B cell (primary cell): ENCODE data around the gene DYDC1. TPM values are rescaled to one million over a fixed set of nuclear protein-coding genes. Genes with fewer than 3 reads are reported as not detected.

ENCODE experiments used
- ATAC-seq: fragments of 200-7000 bp; cut with Tn5 transposase; one replicate; pipeline ENCODE4 v1.10.0; 2021; ENCODE audit warnings: low read depth, mild to moderate bottlenecking, moderate number of reproducible peaks, moderate library complexity
- CTCF ChIA-PET: fragments of 350-600 bp; sonication (Branson Sonifier 250); formaldehyde crosslinking; loops from one replicate; lab custom pipeline; 2021; ENCODE audit warnings: antibody characterized with exemption, inconsistent platforms; lab: Charles Lee
- POLR2A ChIA-PET: fragments of 350-600 bp; sonication (Branson Sonifier 250); formaldehyde crosslinking; loops from one replicate; lab custom pipeline; 2021; ENCODE audit warnings: antibody characterized with exemption; lab: Charles Lee
- DNase-seq: peaks from one replicate; pipeline ENCODE4 v3.0.0; 2013
- H2AFZ ChIP-seq: 2 replicates; pipeline ENCODE4 v1.6.1; 2012; ENCODE audit warnings: mild to moderate bottlenecking, low read depth, low read length; ENCODE audit not compliant: insufficient read depth, poor library complexity, severe bottlenecking
- H3K27ac ChIP-seq, 2 donors: 1 replicate in 1 of 2; 2 replicates in 1 of 2; pipeline ENCODE4 v1.5.1; 2012 to 2013; ENCODE audit warnings: low read length in 2 of 2, mild to moderate bottlenecking in 2 of 2, moderate library complexity in 1 of 2
- H3K27me3 ChIP-seq, 4 experiments: fragments of 200-600 bp in 1 of 4; sonication (generic) in 1 of 4; replicated peaks in 1 of 4; 1 replicate in 2 of 4; 2 replicates in 2 of 4; pipeline versions ENCODE4 v1.6.1 to v1.7.0; 2013 to 2016; ENCODE audit warnings: low read length in 3 of 4, mild to moderate bottlenecking in 2 of 4, mixed read lengths in 1 of 4, moderate library complexity in 1 of 4; ENCODE audit not compliant: insufficient read depth in 4 of 4, control insufficient read depth in 3 of 4; ENCODE audit errors: control extremely low read depth in 1 of 4
- H3K36me3 ChIP-seq, 2 experiments: replicated peaks in 1 of 2; 1 replicate in 1 of 2; 2 replicates in 1 of 2; pipeline versions ENCODE4 v1.6.1 to v1.7.1; 2013; ENCODE audit warnings: low read length in 1 of 2; ENCODE audit not compliant: insufficient read depth in 2 of 2, control insufficient read depth in 1 of 2; ENCODE audit errors: control extremely low read depth in 1 of 2, extremely low read depth in 1 of 2
- H3K4me1 ChIP-seq, 2 donors: fragments of 200-600 bp in 1 of 2; sonication (generic) in 1 of 2; 1 replicate in 1 of 2; 2 replicates in 1 of 2; pipeline versions ENCODE4 v1.5.1 to v1.6.1; 2013 to 2017; ENCODE audit warnings: low read length in 2 of 2; ENCODE audit not compliant: control insufficient read depth in 2 of 2, insufficient read depth in 2 of 2
- H3K4me2 ChIP-seq: replicated peaks from 2 replicates; pipeline ENCODE3; 2012; ENCODE audit warnings: mild to moderate bottlenecking, low read depth, low read length; ENCODE audit not compliant: poor library complexity, severe bottlenecking
- H3K4me3 ChIP-seq, 5 experiments: fragments of 200-600 bp in 1 of 5; sonication (generic) in 1 of 5; 1 replicate in 3 of 5; 2 replicates in 2 of 5; pipeline versions ENCODE4 v1.5.1 to v1.7.0; 2011 to 2016; ENCODE audit warnings: low read length in 4 of 5, mild to moderate bottlenecking in 4 of 5, low read depth in 2 of 5, control low read depth in 1 of 5, moderate library complexity in 1 of 5; ENCODE audit not compliant: insufficient read depth in 1 of 5; ENCODE audit errors: control extremely low read depth in 1 of 5, extremely low read depth in 1 of 5
- H3K79me2 ChIP-seq: fragments of 200-600 bp; sonication (generic); one replicate; pipeline ENCODE4 v1.6.0; 2016; ENCODE audit warnings: low read length; ENCODE audit not compliant: control insufficient read depth, insufficient read depth
- H3K9ac ChIP-seq: fragments of 200-600 bp; sonication (generic); 2 replicates; pipeline ENCODE4 v1.6.1; 2017; ENCODE audit warnings: mild to moderate bottlenecking, low read length, moderate library complexity
- H3K9me3 ChIP-seq, 3 donors: one replicate each; pipeline versions ENCODE4 v1.6.1 to v1.7.1; 2013; ENCODE audit warnings: low read length in 2 of 3; ENCODE audit not compliant: control insufficient read depth in 2 of 3, insufficient read depth in 1 of 3; ENCODE audit errors: control extremely low read depth in 1 of 3
- H4K20me1 ChIP-seq: 2 replicates; pipeline ENCODE4 v1.6.0; 2012; ENCODE audit warnings: mild to moderate bottlenecking, low read length; ENCODE audit not compliant: insufficient read depth, control insufficient read depth, poor library complexity, severe bottlenecking
- H3K27ac Mint-ChIP-seq: one replicate; pipeline ENCODE4 v1.8.0; 2021; ENCODE audit warnings: mixed read lengths
- H3K27me3 Mint-ChIP-seq: one replicate; pipeline ENCODE4 v1.8.0; 2021; ENCODE audit warnings: mixed read lengths
- H3K4me1 Mint-ChIP-seq: one replicate; pipeline ENCODE4 v1.8.0; 2021; ENCODE audit warnings: mixed read lengths
- H3K4me3 Mint-ChIP-seq: one replicate; pipeline ENCODE4 v1.8.0; 2021; ENCODE audit warnings: mixed read lengths
- H3K9me3 Mint-ChIP-seq: one replicate; pipeline ENCODE4 v1.8.0; 2022; ENCODE audit warnings: mixed read lengths; ENCODE audit not compliant: insufficient read depth
- CTCF ChIP-seq: fragments of 200-600 bp; IDR thresholded peaks from one replicate; pipeline ENCODE4 v1.8.0; 2022; ENCODE audit warnings: antibody characterized with exemption, mild to moderate bottlenecking
- EZH2 ChIP-seq: IDR thresholded peaks from 2 replicates; pipeline ENCODE4 v1.6.1; 2012; ENCODE audit warnings: borderline replicate concordance, low read depth, mild to moderate bottlenecking, moderate library complexity, low read length; ENCODE audit not compliant: insufficient read depth, poor library complexity, severe bottlenecking
- WGBS: methylation state at CpG from one replicate; pipeline ENCODE4 v1.1.5; 2013; ENCODE audit warnings: missing lambda C conversion rate; ENCODE audit not compliant: insufficient coverage; 5-methylcytosine and 5-hydroxymethylcytosine counted together
- intact Hi-C: fragments of 100-400 bp; cut with micrococcal nuclease; formaldehyde crosslinking; loops from one replicate; pipeline ENCODE4 v1.10.0; 2022
- polyA plus RNA-seq: library from polyadenylated mRNA; depleted of rRNA; stranded (reverse); fragments of >200 nt; gene quantifications from 2 replicates; pipeline ENCODE4 v1.2.3, GENCODE V29; 2012
- total RNA-seq, 2 donors: library from RNA; stranded (reverse); fragments of 120-200 nt in 1 of 2; gene quantifications; 1 replicate in 1 of 2; 2 replicates in 1 of 2; pipeline versions ENCODE4 v1.2.3 to v1.2.4, GENCODE V29; 2013 to 2022

Gene DYDC1
- total and polyA plus RNA-seq, 2 donors (not counting 1 experiment from before 2014, with no cell fraction given): not detected

- ChIA-PET POLR2A (no interaction called here), CTCF (no interaction called here)
- Histone ChIP-seq H3K9me3 (peaks cover 0 to 1% (median 0%) of the 10 kb centered on the region in 3 donors), H2AFZ (no peak overlapping the region), H3K4me1 (no peaks in the 10 kb centered on the region), H4K20me1 (no peaks in the 10 kb centered on the region), H3K4me3 (no peak overlapping the region), H3K9ac (no peak overlapping the region), H3K79me2 (no peaks in the 10 kb centered on the region), H3K36me3 (no peaks in the 10 kb centered on the region), H3K27ac (no peak overlapping the region), H3K27me3 (no peaks in the 10 kb centered on the region), H3K4me2 (no peak overlapping the region)
- TF ChIP-seq CTCF (no peak), EZH2 (no peak)
- H3K27ac Mint-ChIP-seq: no peak overlapping the region
- peaks cover 2% of the 10 kb centered on the region for H3K27me3 Mint-ChIP-seq
- DNase-seq (no peak), ATAC-seq (no peak)
- no CpG with 5 or more reads among the region's 1 CpG for WGBS
- no peaks in the 10 kb centered on the region for H3K4me1 Mint-ChIP-seq
- intact Hi-C loops: no loop called here
- no peak overlapping the region for H3K4me3 Mint-ChIP-seq
- no peaks in the 10 kb centered on the region for H3K9me3 Mint-ChIP-seq
Observed at GRCh38 chr10:80333983-80334382, 22.6 kb downstream of the DYDC1 start.

DNA sequence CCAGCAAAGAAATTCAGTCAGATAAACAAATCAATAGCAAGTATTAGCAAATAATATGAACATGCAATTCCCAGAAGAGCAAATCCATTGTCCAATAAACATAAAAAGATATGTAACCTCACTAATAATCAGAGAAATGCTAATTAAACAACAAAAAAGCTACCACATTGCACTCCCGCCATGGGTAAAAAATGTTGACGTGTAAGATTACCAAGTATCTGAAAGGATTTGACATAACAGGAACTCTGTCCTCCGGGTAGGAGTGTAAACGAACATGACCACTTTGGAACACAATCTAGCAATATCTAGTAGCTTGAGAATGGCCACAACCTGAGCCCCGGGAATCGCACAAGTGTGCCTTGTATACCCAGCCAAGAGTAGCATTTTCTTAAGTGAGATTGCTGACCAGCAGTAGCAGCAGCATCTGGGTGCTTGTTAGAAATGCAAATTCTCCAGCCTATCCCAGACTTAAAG, 31.6 kb downstream of the DYDC1 start:
- DNase-seq (no peak), ATAC-seq (no peak)
- ChIA-PET CTCF (no interaction called here), POLR2A (no interaction called here)
- H3K27ac Mint-ChIP-seq: no peak overlapping the region
- no peak overlapping the region for H3K4me3 Mint-ChIP-seq
- H3K27me3 Mint-ChIP-seq: peaks cover 5% of the 10 kb centered on the region
- no peaks in the 10 kb centered on the region for H3K36me3 ChIP-seq
- no peaks in the 10 kb centered on the region for H3K79me2 ChIP-seq
- H3K27me3 ChIP-seq: peaks cover 0 to 5% (median 3%) of the 10 kb centered on the region in 4 experiments
- 90% methylated on average over 3 of the region's 6 CpGs for WGBS
- intact Hi-C loops: no loop called here
- no peaks in the 10 kb centered on the region for H3K4me1 ChIP-seq
- no peaks in the 10 kb centered on the region for H3K4me1 Mint-ChIP-seq
- H3K27ac ChIP-seq: no peak overlapping the region
- H3K9ac ChIP-seq: no peak overlapping the region
- no peaks in the 10 kb centered on the region for H3K9me3 ChIP-seq
- TF ChIP-seq EZH2: no peak
- no peak for TF ChIP-seq CTCF
- no peaks in the 10 kb centered on the region for H3K9me3 Mint-ChIP-seq
- no peak overlapping the region for H2AFZ ChIP-seq
- H4K20me1 ChIP-seq: no peaks in the 10 kb centered on the region
- no peak overlapping the region for H3K4me3 ChIP-seq
- H3K4me2 ChIP-seq: no peak overlapping the region
